ENCODE data around the gene KLLN. TPM values are rescaled to one million over a fixed set of nuclear protein-coding genes. Genes with fewer than 3 reads are reported as not detected.

KLLN gene
- total and polyA plus RNA-seq, 2 of the 13 experiments (the other 11 are each of a cell fraction or from before 2014, with no cell fraction given): 0.08 to 0.44 TPM

- TF ChIP-seq ZNF512 (CRISPR knock-in tag; IDR thresholded peaks at IDR 0.05): no peak
- no peak for TF ChIP-seq ZBTB49 (CRISPR knock-in tag; IDR thresholded peaks at IDR 0.05; ENCODE audit: borderline replicate concordance)
- TF ChIP-seq ZNF337 (CRISPR knock-in tag; IDR thresholded peaks at IDR 0.05; ENCODE audit: borderline replicate concordance, low read depth): no peak
- TF ChIP-seq EEA1 (CRISPR knock-in tag; IDR thresholded peaks at IDR 0.05; ENCODE audit: borderline replicate concordance): peak; percentile 26; the same call in 1 of the 2 replicates
- TF ChIP-seq GABPA (IDR thresholded peaks at IDR 0.05; ENCODE audit: low read depth, low read length): no peak
- peak; percentile 17; the same call in 1 of the 2 replicates for TF ChIP-seq GABPA (CRISPR knock-in tag; IDR thresholded peaks at IDR 0.05; ENCODE audit: low read depth)
- TF ChIP-seq ZNF441 (CRISPR knock-in tag; IDR thresholded peaks at IDR 0.05; ENCODE audit: borderline replicate concordance): 0 out of 2 replicates have a peak, but pooled peaks have one; percentile 23
- 0 out of 2 replicates have a peak, but pooled peaks have one; percentile 22 for TF ChIP-seq ZNF607 (CRISPR knock-in tag; IDR thresholded peaks at IDR 0.05; ENCODE audit: borderline replicate concordance)
- no peak for TF ChIP-seq CEBPZ (IDR thresholded peaks at IDR 0.05; ENCODE audit: low read length)
- TF ChIP-seq HIVEP1 (CRISPR knock-in tag; IDR thresholded peaks at IDR 0.05): no peak
- TF ChIP-seq BRD4 (CRISPR knock-in tag; IDR thresholded peaks at IDR 0.05): no peak
- no peak for TF ChIP-seq ZBTB38 (CRISPR knock-in tag; IDR thresholded peaks at IDR 0.05)
- TF ChIP-seq ATF5 (CRISPR knock-in tag; IDR thresholded peaks at IDR 0.05; ENCODE audit: low read depth): 0 out of 2 replicates have a peak, but pooled peaks have one; percentile 18
- TF ChIP-seq DR1 (CRISPR knock-in tag; IDR thresholded peaks at IDR 0.05): no peak
- TF ChIP-seq ATF4 (CRISPR knock-in tag; IDR thresholded peaks at IDR 0.05): peak in 1 of 2 experiments; percentile 19; a peak in 1 of 4 replicates
- peak; percentile 15; the same call in 1 of the 2 replicates for TF ChIP-seq ZNF761 (CRISPR knock-in tag; conservative IDR thresholded peaks at IDR 0.05)
- TF ChIP-seq ELF3 (CRISPR knock-in tag; IDR thresholded peaks at IDR 0.05): 0 out of 2 replicates have a peak, but pooled peaks have one; percentile 13
- TF ChIP-seq TERF1 (CRISPR knock-in tag; IDR thresholded peaks at IDR 0.05): no peak
Measured at GRCh38 chr10:87818505-87819288, 44.6 kb downstream of the KLLN start (continued).

Data from HepG2 (cell line).